ENCODE data around the gene LAMA5.

Gene LAMA5

GRCh38 chr20:62347151-62347404 lies 20.0 kb downstream of the LAMA5 start:
- DNase-seq: no peak

- no peak for DNase-seq
Observed at GRCh38 chr20:62346398-62347150, 20.5 kb downstream of the LAMA5 start.

GRCh38 chr20:62345681-62346370 lies 21.3 kb downstream of the LAMA5 start:
- DNase-seq: no peak

GRCh38 chr20:62344782-62345181 lies 22.3 kb downstream of the LAMA5 start:
- peak in 1 of 2 donors; percentile 41 for DNase-seq

- no peak for DNase-seq
Observed at GRCh38 chr20:62344092-62344491, 23.0 kb downstream of the LAMA5 start.

GRCh38 chr20:62342910-62343309 lies 24.2 kb downstream of the LAMA5 start:
- no peak for DNase-seq

GRCh38 chr20:62339647-62340062 lies 27.5 kb downstream of the LAMA5 start:
- peak; percentile 34 to 37 for DNase-seq

GRCh38 chr20:62338294-62338620 lies 28.9 kb downstream of the LAMA5 start:
- no peak for DNase-seq

- DNase-seq: peak in 1 of 2 donors; percentile 8
Observed at GRCh38 chr20:62337558-62338293, 29.4 kb downstream of the LAMA5 start.

GRCh38 chr20:62336775-62337557 lies 30.1 kb downstream of the LAMA5 start:
- no peak for DNase-seq

- no peak for DNase-seq
Observed at GRCh38 chr20:62336329-62336728, 30.8 kb downstream of the LAMA5 start.

GRCh38 chr20:62335532-62335931 lies 31.6 kb downstream of the LAMA5 start:
- no peak for DNase-seq

GRCh38 chr20:62334881-62335280 lies 32.2 kb downstream of the LAMA5 start:
- no peak for DNase-seq

GRCh38 chr20:62333820-62334595 lies 33.1 kb downstream of the LAMA5 start:
- DNase-seq: no peak

GRCh38 chr20:62332989-62333819 lies 33.9 kb downstream of the LAMA5 start:
- DNase-seq: no peak

- no peak for DNase-seq
Observed at GRCh38 chr20:62332421-62332820, 34.7 kb downstream of the LAMA5 start.

GRCh38 chr20:62331347-62331746 lies 35.8 kb downstream of the LAMA5 start:
- DNase-seq: no peak

GRCh38 chr20:62330576-62331317 lies 36.4 kb downstream of the LAMA5 start:
- no peak for DNase-seq

GRCh38 chr20:62329389-62330377 lies 37.4 kb downstream of the LAMA5 start:
- DNase-seq: no peak

All from inflammatory macrophage (primary cell).